PC-3 (cell line): ENCODE data around the gene TANGO6. TPM values are rescaled to one million over a fixed set of nuclear protein-coding genes. Genes with fewer than 3 reads are reported as not detected.

Source experiments
- ATAC-seq: fragments of 200-7000 bp; cut with Tn5 transposase; 2 replicates; pipeline ENCODE4 v1.9.1; 2020; ENCODE audit warnings: mild to moderate bottlenecking, moderate library complexity
- BruUV-seq: library from RNA; stranded (reverse); fragments of 400-500 nt; replicated peaks from 2 replicates; lab custom pipeline; 2021; lab: Mats Ljungman, UMichigan
- CTCF ChIA-PET: fragments of 300-600 bp; sonication (Branson Sonifier 250); formaldehyde crosslinking; loops from one replicate; lab custom pipeline; 2022; ENCODE audit warnings: antibody characterized with exemption; lab: Charles Lee
- POLR2A ChIA-PET: fragments of 300-600 bp; sonication (Branson Sonifier 250); formaldehyde crosslinking; loops from one replicate; lab custom pipeline; 2022; ENCODE audit warnings: antibody characterized with exemption; ENCODE audit not compliant: unreplicated experiment; lab: Charles Lee
- DNase-seq: peaks from one replicate; pipeline ENCODE4 v3.0.0-alpha.2; 2015
- H2AFZ ChIP-seq: fragments of 300-600 bp; sonication (generic); 2 replicates; pipeline ENCODE4 v1.6.0; 2016; ENCODE audit warnings: antibody characterized with exemption, low read length
- H3F3A ChIP-seq: fragments of 300-600 bp; sonication (generic); one replicate; pipeline ENCODE4 v1.6.0; 2017; ENCODE audit warnings: antibody characterized with exemption, low read length, control low read depth, mild to moderate bottlenecking; ENCODE audit not compliant: unreplicated experiment
- H3K27ac ChIP-seq: fragments of 300-600 bp; sonication (generic); 2 replicates; pipeline ENCODE4 v1.5.1; 2016; ENCODE audit warnings: mild to moderate bottlenecking, low read length
- H3K27me3 ChIP-seq: fragments of 300-600 bp; sonication (generic); 2 replicates; pipeline ENCODE4 v1.6.1; 2016; ENCODE audit warnings: low read length, mixed read lengths
- H3K36me3 ChIP-seq: fragments of 300-600 bp; sonication (generic); 2 replicates; pipeline ENCODE4 v1.6.1; 2016; ENCODE audit warnings: low read depth, mixed run types, low read length, mixed read lengths
- H3K4me1 ChIP-seq: fragments of 300-600 bp; sonication (generic); 2 replicates; pipeline ENCODE4 v1.5.1; 2016; ENCODE audit warnings: low read length; ENCODE audit not compliant: insufficient read depth
- H3K4me2 ChIP-seq: fragments of 300-600 bp; sonication (generic); 2 replicates; pipeline ENCODE4 v1.6.0; 2016; ENCODE audit warnings: low read length
- H3K4me3 ChIP-seq: fragments of 300-600 bp; sonication (generic); 2 replicates; pipeline ENCODE4 v1.5.1; 2016; ENCODE audit warnings: mild to moderate bottlenecking, low read length, mixed read lengths
- H3K79me2 ChIP-seq: fragments of 300-600 bp; sonication (generic); 2 replicates; pipeline ENCODE4 v1.6.1; 2017; ENCODE audit warnings: low read length, mixed read lengths
- H3K9ac ChIP-seq: fragments of 300-600 bp; sonication (generic); 2 replicates; pipeline ENCODE4 v1.6.0; 2016; ENCODE audit warnings: mild to moderate bottlenecking, low read length
- H3K9me2 ChIP-seq: fragments of 300-600 bp; sonication (generic); replicated peaks from 2 replicates; pipeline ENCODE4 v1.6.1; 2016; ENCODE audit warnings: mixed run types, low read length, mixed read lengths
- H3K9me3 ChIP-seq: fragments of 300-600 bp; sonication (generic); 2 replicates; pipeline ENCODE4 v1.6.1; 2016; ENCODE audit warnings: low read length, mixed read lengths
- H4K20me1 ChIP-seq: fragments of 300-600 bp; sonication (generic); 2 replicates; pipeline ENCODE4 v1.6.1; 2016; ENCODE audit warnings: low read length, mixed read lengths
- CTCF ChIP-seq: fragments of 300-600 bp; sonication (generic); conservative IDR thresholded peaks from 2 replicates; pipeline ENCODE4 v1.5.1; 2017; ENCODE audit warnings: antibody characterized with exemption, low read depth, mild to moderate bottlenecking, low read length
- EZH2 ChIP-seq: fragments of 300-600 bp; sonication (generic); IDR thresholded peaks from one replicate; pipeline ENCODE4 v1.6.1; 2017; ENCODE audit warnings: antibody characterized with exemption, mild to moderate bottlenecking, low read length; ENCODE audit not compliant: unreplicated experiment
- EZH2phosphoT487 ChIP-seq: fragments of 300-600 bp; sonication (generic); IDR thresholded peaks from 2 replicates; pipeline ENCODE4 v1.6.1; 2018; ENCODE audit warnings: mild to moderate bottlenecking, antibody characterized with exemption, low read length, borderline replicate concordance
- intact Hi-C: fragments of 100-400 bp; cut with micrococcal nuclease; formaldehyde crosslinking; loops from 2 replicates; pipeline ENCODE4 v1.9.0; 2023
- total RNA-seq: library from RNA; depleted of rRNA; stranded (reverse); fragments of >200 nt; gene quantifications from 2 replicates; pipeline ENCODE4 v1.2.3, GENCODE V29; 2014

Gene TANGO6
- total RNA-seq, 1 experiment from 2014 or later = 9.4 TPM

- H2AFZ ChIP-seq = no peak overlapping the region
- H3K4me3 ChIP-seq = no peak overlapping the region
- no peak for TF ChIP-seq CTCF
- TF ChIP-seq EZH2 = no peak
- no peak for TF ChIP-seq EZH2phosphoT487
- H3K9ac ChIP-seq = no peak overlapping the region
- intact Hi-C loops = no loop called here
- no TSS peak for BruUV-seq
- H3K4me2 ChIP-seq = no peak overlapping the region
- H3K9me3 ChIP-seq = no peaks in the 10 kb centered on the region
- H3K79me2 ChIP-seq = no peaks in the 10 kb centered on the region
- no peaks in the 10 kb centered on the region for H3F3A ChIP-seq
- ChIA-PET POLR2A (no interaction called here), CTCF (no interaction called here)
- no peaks in the 10 kb centered on the region for H3K27me3 ChIP-seq
- no peaks in the 10 kb centered on the region for H4K20me1 ChIP-seq
- H3K9me2 ChIP-seq = no peaks in the 10 kb centered on the region
- H3K4me1 ChIP-seq = no peaks in the 10 kb centered on the region
- DNase-seq = no peak
- ATAC-seq = no peak
- H3K36me3 ChIP-seq = no peaks in the 10 kb centered on the region
- no peak overlapping the region for H3K27ac ChIP-seq
Observed at GRCh38 chr16:69088684-69089083, 245.4 kb downstream of the TANGO6 start.

- Histone ChIP-seq H3K9me2 (no peaks in the 10 kb centered on the region), H3K27me3 (no peaks in the 10 kb centered on the region), H3K36me3 (no peaks in the 10 kb centered on the region), H3K4me1 (no peaks in the 10 kb centered on the region), H2AFZ (no peak overlapping the region), H3K4me2 (no peak overlapping the region), H3K4me3 (no peak overlapping the region), H3K79me2 (no peaks in the 10 kb centered on the region), H3K9ac (no peak overlapping the region), H3F3A (no peaks in the 10 kb centered on the region), H3K27ac (no peak overlapping the region), H4K20me1 (no peaks in the 10 kb centered on the region), H3K9me3 (no peaks in the 10 kb centered on the region)
- DNase-seq (no peak), ATAC-seq (no peak)
- BruUV-seq = no TSS peak
- TF ChIP-seq EZH2phosphoT487 = no peak
- TF ChIP-seq CTCF = no peak
- no peak for TF ChIP-seq EZH2
- intact Hi-C loops = no loop called here
- ChIA-PET CTCF (no interaction called here), POLR2A (interaction anchor here (0.5 kb wide), 1 partner anchor 353 kb away, joined by 5 read pairs; the partner anchor contains the start of gene CDH1)
Observed at GRCh38 chr16:69089091-69089910, 246.0 kb downstream of the TANGO6 start.

- no peaks in the 10 kb centered on the region for H3K36me3 ChIP-seq
- H3K27me3 ChIP-seq = no peaks in the 10 kb centered on the region
- ChIA-PET CTCF (no interaction called here), POLR2A (no interaction called here)
- no peaks in the 10 kb centered on the region for H3K79me2 ChIP-seq
- H3K4me3 ChIP-seq = no peak overlapping the region
- no peaks in the 10 kb centered on the region for H3F3A ChIP-seq
- BruUV-seq = no TSS peak
- ATAC-seq (no peak), DNase-seq (no peak)
- H4K20me1 ChIP-seq = no peaks in the 10 kb centered on the region
- H3K27ac ChIP-seq = no peak overlapping the region
- no peaks in the 10 kb centered on the region for H3K9me2 ChIP-seq
- no peak for TF ChIP-seq EZH2phosphoT487
- TF ChIP-seq CTCF = no peak
- TF ChIP-seq EZH2 = no peak
- no peak overlapping the region for H3K4me2 ChIP-seq
- H2AFZ ChIP-seq = no peak overlapping the region
- intact Hi-C loops = no loop called here
- no peak overlapping the region for H3K9ac ChIP-seq
- H3K4me1 ChIP-seq = no peaks in the 10 kb centered on the region
- no peaks in the 10 kb centered on the region for H3K9me3 ChIP-seq
Observed at GRCh38 chr16:69093974-69094373, 250.6 kb downstream of the TANGO6 start.
